NCI-H187 (cell line): ENCODE measurements around the gene NEK5.
"Not testable (repeated sequence)": the region's sequence is repeated elsewhere in the genome, so short reads cannot be mapped to it uniquely, and the experiment has no call there.

ENCODE experiments used
- DNase-seq, 2 experiments: peaks; one replicate each; lab custom pipeline; 2025; lab: John Stamatoyannopoulos, UW

Gene NEK5

GRCh38 chr13:52067237-52067636, 61.6 kb downstream of the NEK5 start:
- no peak for DNase-seq

GRCh38 chr13:52061587-52061986, 67.3 kb downstream of the NEK5 start:
- DNase-seq, result no peak

- DNase-seq, result not testable (repeated sequence)
These were observed 67.8 kb downstream of the NEK5 start for GRCh38 chr13:52061064-52061463.

- DNase-seq, result no peak
These were observed 75.4 kb downstream of the NEK5 start for GRCh38 chr13:52053460-52053859.

GRCh38 chr13:52051400-52051799, 77.5 kb downstream of the NEK5 start:
- DNase-seq, result no peak

GRCh38 chr13:52048516-52048915, 80.4 kb downstream of the NEK5 start:
- DNase-seq, result no peak

- no peak for DNase-seq
These were observed 81.4 kb downstream of the NEK5 start for GRCh38 chr13:52047463-52047862.

GRCh38 chr13:52043675-52044074, 85.2 kb downstream of the NEK5 start:
- no peak for DNase-seq

- DNase-seq, result no peak
These were observed 92.8 kb downstream of the NEK5 start for GRCh38 chr13:52036037-52036436.

GRCh38 chr13:52034616-52035226, 94.2 kb downstream of the NEK5 start:
- no peak for DNase-seq

- no peak for DNase-seq
These were observed 95.8 kb downstream of the NEK5 start for GRCh38 chr13:52033039-52033438.

GRCh38 chr13:52030401-52030800, 98.5 kb downstream of the NEK5 start:
- DNase-seq, result not testable (repeated sequence)

GRCh38 chr13:52029569-52029968, 99.3 kb downstream of the NEK5 start:
- no peak for DNase-seq

- DNase-seq, result no peak
These were observed 101.0 kb downstream of the NEK5 start for GRCh38 chr13:52027832-52028231.

GRCh38 chr13:52026246-52026626, 102.6 kb downstream of the NEK5 start:
- DNase-seq, result no peak

GRCh38 chr13:52025475-52026245, 103.2 kb downstream of the NEK5 start:
- DNase-seq, result no peak

- no peak for DNase-seq
These were observed 104.4 kb downstream of the NEK5 start, which contains the start of gene UTP14C for GRCh38 chr13:52024481-52024880. TSS of gene UTP14C (plus strand) at chr13:52024691. CDS start at chr13:52028805, 4,114 bp downstream.

- no peak for DNase-seq
These were observed 106.5 kb downstream of the NEK5 start for GRCh38 chr13:52022356-52022755.

GRCh38 chr13:52020191-52020590, 108.7 kb downstream of the NEK5 start:
- no peak for DNase-seq

- no peak for DNase-seq
These were observed 112.6 kb downstream of the NEK5 start for GRCh38 chr13:52016296-52016695.

GRCh38 chr13:52012512-52012836, 116.4 kb downstream of the NEK5 start:
- no peak for DNase-seq

GRCh38 chr13:52011632-52012511, 117.0 kb downstream of the NEK5 start, which contains the start of gene ALG11:
TSS of gene ALG11 (plus strand) at chr13:52012398. CDS start at chr13:52012419, 21 bp downstream.
- DNase-seq, result peak; percentile 94 to 98
